ENCODE measurements around the gene CPS1.
A peak's percentile ranks its signal among the peaks of the same experiment; 100 is the strongest.

CPS1 gene

GRCh38 chr2:210630873-210631560 lies 74.6 kb downstream of the CPS1 start:
- Histone ChIP-seq H3K4me1 (ENCODE audit: insufficient read depth, low read length) (peaks cover 18% of the 10 kb centered on the region), H3K36me3 (ENCODE audit: insufficient read depth, low read length) (no peaks in the 10 kb centered on the region), H2AFZ (ENCODE audit: low read depth, low read length) (peak overlapping the region; percentile 60), H3K9me3 (ENCODE audit: low read length) (peaks cover 2% of the 10 kb centered on the region), H3K4me3 (ENCODE audit: low read length) (peak overlapping the region; percentile 12), H3K27me3 (ENCODE audit: insufficient read depth, low read length) (no peaks in the 10 kb centered on the region)

GRCh38 chr2:210633699-210634098 lies 77.3 kb downstream of the CPS1 start:
- Histone ChIP-seq H3K4me3 (ENCODE audit: low read length) (no peak overlapping the region), H3K4me1 (ENCODE audit: insufficient read depth, low read length) (peaks cover 11% of the 10 kb centered on the region), H3K36me3 (ENCODE audit: insufficient read depth, low read length) (no peaks in the 10 kb centered on the region), H3K9me3 (ENCODE audit: low read length) (peaks cover 2% of the 10 kb centered on the region), H3K27me3 (ENCODE audit: insufficient read depth, low read length) (no peaks in the 10 kb centered on the region), H2AFZ (ENCODE audit: low read depth, low read length) (no peak overlapping the region)

- peaks cover 2% of the 10 kb centered on the region for H3K9me3 ChIP-seq (ENCODE audit: low read length)
- peaks cover 11% of the 10 kb centered on the region for H3K4me1 ChIP-seq (ENCODE audit: insufficient read depth, low read length)
- H3K4me3 ChIP-seq (ENCODE audit: low read length) = no peak overlapping the region
- H3K36me3 ChIP-seq (ENCODE audit: insufficient read depth, low read length) = peaks cover 1% of the 10 kb centered on the region
- H3K27me3 ChIP-seq (ENCODE audit: insufficient read depth, low read length) = no peaks in the 10 kb centered on the region
- H2AFZ ChIP-seq (ENCODE audit: low read depth, low read length) = no peak overlapping the region
Observed at GRCh38 chr2:210635257-210635656, 78.9 kb downstream of the CPS1 start.

- peaks cover 3% of the 10 kb centered on the region for H3K36me3 ChIP-seq (ENCODE audit: insufficient read depth, low read length)
- no peaks in the 10 kb centered on the region for H3K27me3 ChIP-seq (ENCODE audit: insufficient read depth, low read length)
- H3K4me3 ChIP-seq (ENCODE audit: low read length) = no peak overlapping the region
- H3K4me1 ChIP-seq (ENCODE audit: insufficient read depth, low read length) = no peaks in the 10 kb centered on the region
- no peak overlapping the region for H2AFZ ChIP-seq (ENCODE audit: low read depth, low read length)
- H3K9me3 ChIP-seq (ENCODE audit: low read length) = no peaks in the 10 kb centered on the region
Observed at GRCh38 chr2:210642333-210642732, 85.9 kb downstream of the CPS1 start.

GRCh38 chr2:210647151-210647550 lies 90.8 kb downstream of the CPS1 start:
- no peaks in the 10 kb centered on the region for H3K27me3 ChIP-seq (ENCODE audit: insufficient read depth, low read length)
- no peaks in the 10 kb centered on the region for H3K4me1 ChIP-seq (ENCODE audit: insufficient read depth, low read length)
- no peak overlapping the region for H2AFZ ChIP-seq (ENCODE audit: low read depth, low read length)
- no peaks in the 10 kb centered on the region for H3K9me3 ChIP-seq (ENCODE audit: low read length)
- no peak overlapping the region for H3K4me3 ChIP-seq (ENCODE audit: low read length)
- no peaks in the 10 kb centered on the region for H3K36me3 ChIP-seq (ENCODE audit: insufficient read depth, low read length)

- H3K4me1 ChIP-seq (ENCODE audit: insufficient read depth, low read length) = no peaks in the 10 kb centered on the region
- no peaks in the 10 kb centered on the region for H3K9me3 ChIP-seq (ENCODE audit: low read length)
- no peak overlapping the region for H2AFZ ChIP-seq (ENCODE audit: low read depth, low read length)
- H3K36me3 ChIP-seq (ENCODE audit: insufficient read depth, low read length) = peaks cover 7% of the 10 kb centered on the region
- H3K27me3 ChIP-seq (ENCODE audit: insufficient read depth, low read length) = no peaks in the 10 kb centered on the region
- H3K4me3 ChIP-seq (ENCODE audit: low read length) = no peak overlapping the region
Observed at GRCh38 chr2:210654091-210654490, 97.7 kb downstream of the CPS1 start.

- Histone ChIP-seq H3K4me3 (ENCODE audit: low read length) (no peak overlapping the region), H3K4me1 (ENCODE audit: insufficient read depth, low read length) (no peaks in the 10 kb centered on the region), H3K36me3 (ENCODE audit: insufficient read depth, low read length) (peaks cover 10% of the 10 kb centered on the region), H3K9me3 (ENCODE audit: low read length) (peaks cover 6% of the 10 kb centered on the region), H2AFZ (ENCODE audit: low read depth, low read length) (no peak overlapping the region), H3K27me3 (ENCODE audit: insufficient read depth, low read length) (no peaks in the 10 kb centered on the region)
Observed at GRCh38 chr2:210655229-210655975, 99.0 kb downstream of the CPS1 start.

GRCh38 chr2:210657874-210658273 lies 101.5 kb downstream of the CPS1 start:
- Histone ChIP-seq H3K4me3 (ENCODE audit: low read length) (no peak overlapping the region), H3K36me3 (ENCODE audit: insufficient read depth, low read length) (peaks cover 15% of the 10 kb centered on the region), H2AFZ (ENCODE audit: low read depth, low read length) (no peak overlapping the region), H3K4me1 (ENCODE audit: insufficient read depth, low read length) (no peaks in the 10 kb centered on the region), H3K9me3 (ENCODE audit: low read length) (peaks cover 10% of the 10 kb centered on the region), H3K27me3 (ENCODE audit: insufficient read depth, low read length) (no peaks in the 10 kb centered on the region)

- Histone ChIP-seq H3K4me1 (ENCODE audit: insufficient read depth, low read length) (peaks cover 5% of the 10 kb centered on the region), H3K27me3 (ENCODE audit: insufficient read depth, low read length) (no peaks in the 10 kb centered on the region), H3K36me3 (ENCODE audit: insufficient read depth, low read length) (peaks cover 15% of the 10 kb centered on the region), H2AFZ (ENCODE audit: low read depth, low read length) (no peak overlapping the region), H3K9me3 (ENCODE audit: low read length) (peaks cover 10% of the 10 kb centered on the region), H3K4me3 (ENCODE audit: low read length) (no peak overlapping the region)
Observed at GRCh38 chr2:210660751-210661150, 104.4 kb downstream of the CPS1 start.

- Histone ChIP-seq H3K9me3 (ENCODE audit: low read length) (peaks cover 10% of the 10 kb centered on the region), H3K36me3 (ENCODE audit: insufficient read depth, low read length) (peaks cover 13% of the 10 kb centered on the region), H3K4me3 (ENCODE audit: low read length) (no peak overlapping the region), H3K4me1 (ENCODE audit: insufficient read depth, low read length) (peaks cover 5% of the 10 kb centered on the region), H2AFZ (ENCODE audit: low read depth, low read length) (no peak overlapping the region), H3K27me3 (ENCODE audit: insufficient read depth, low read length) (no peaks in the 10 kb centered on the region)
Observed at GRCh38 chr2:210662560-210662959, 106.2 kb downstream of the CPS1 start.

GRCh38 chr2:210663631-210664089 lies 107.3 kb downstream of the CPS1 start:
- no peak overlapping the region for H2AFZ ChIP-seq (ENCODE audit: low read depth, low read length)
- H3K36me3 ChIP-seq (ENCODE audit: insufficient read depth, low read length) = peaks cover 10% of the 10 kb centered on the region
- peaks cover 10% of the 10 kb centered on the region for H3K9me3 ChIP-seq (ENCODE audit: low read length)
- no peak overlapping the region for H3K4me3 ChIP-seq (ENCODE audit: low read length)
- H3K27me3 ChIP-seq (ENCODE audit: insufficient read depth, low read length) = no peaks in the 10 kb centered on the region
- H3K4me1 ChIP-seq (ENCODE audit: insufficient read depth, low read length) = peaks cover 5% of the 10 kb centered on the region

GRCh38 chr2:210667711-210668110 lies 111.3 kb downstream of the CPS1 start:
- Histone ChIP-seq H2AFZ (ENCODE audit: low read depth, low read length) (no peak overlapping the region), H3K27me3 (ENCODE audit: insufficient read depth, low read length) (no peaks in the 10 kb centered on the region), H3K4me1 (ENCODE audit: insufficient read depth, low read length) (peaks cover 7% of the 10 kb centered on the region), H3K4me3 (ENCODE audit: low read length) (no peak overlapping the region), H3K36me3 (ENCODE audit: insufficient read depth, low read length) (no peaks in the 10 kb centered on the region), H3K9me3 (ENCODE audit: low read length) (no peaks in the 10 kb centered on the region)

- H3K27me3 ChIP-seq (ENCODE audit: insufficient read depth, low read length) = no peaks in the 10 kb centered on the region
- H3K4me3 ChIP-seq (ENCODE audit: low read length) = no peak overlapping the region
- H3K9me3 ChIP-seq (ENCODE audit: low read length) = no peaks in the 10 kb centered on the region
- no peak overlapping the region for H2AFZ ChIP-seq (ENCODE audit: low read depth, low read length)
- peaks cover 5% of the 10 kb centered on the region for H3K4me1 ChIP-seq (ENCODE audit: insufficient read depth, low read length)
- peaks cover 7% of the 10 kb centered on the region for H3K36me3 ChIP-seq (ENCODE audit: insufficient read depth, low read length)
Observed at GRCh38 chr2:210671065-210671464, 114.7 kb downstream of the CPS1 start.

Measured in neuron (in vitro differentiated cells).